Retinal pigment epithelial cell (primary cell): Measurements from ENCODE around the gene HEATR5A.
A peak's percentile ranks its signal among the peaks of the same experiment; 100 is the strongest.

Source experiments
- DNase-seq: peaks from one replicate; pipeline ENCODE4 v3.0.0-alpha.2; 2010; ENCODE audit warnings: low read depth
- H3K4me3 ChIP-seq: 2 replicates; pipeline ENCODE4 v1.5.1; 2011; ENCODE audit warnings: mild to moderate bottlenecking, low read length, control low read depth, moderate library complexity
- TF ChIP-seq, protein P1 (sequence below): conservative IDR thresholded peaks from 2 replicates; pipeline ENCODE4 v1.5.1; 2011; ENCODE audit warnings: low read depth, low read length, control low read depth, inconsistent platforms

HEATR5A gene

DNA sequence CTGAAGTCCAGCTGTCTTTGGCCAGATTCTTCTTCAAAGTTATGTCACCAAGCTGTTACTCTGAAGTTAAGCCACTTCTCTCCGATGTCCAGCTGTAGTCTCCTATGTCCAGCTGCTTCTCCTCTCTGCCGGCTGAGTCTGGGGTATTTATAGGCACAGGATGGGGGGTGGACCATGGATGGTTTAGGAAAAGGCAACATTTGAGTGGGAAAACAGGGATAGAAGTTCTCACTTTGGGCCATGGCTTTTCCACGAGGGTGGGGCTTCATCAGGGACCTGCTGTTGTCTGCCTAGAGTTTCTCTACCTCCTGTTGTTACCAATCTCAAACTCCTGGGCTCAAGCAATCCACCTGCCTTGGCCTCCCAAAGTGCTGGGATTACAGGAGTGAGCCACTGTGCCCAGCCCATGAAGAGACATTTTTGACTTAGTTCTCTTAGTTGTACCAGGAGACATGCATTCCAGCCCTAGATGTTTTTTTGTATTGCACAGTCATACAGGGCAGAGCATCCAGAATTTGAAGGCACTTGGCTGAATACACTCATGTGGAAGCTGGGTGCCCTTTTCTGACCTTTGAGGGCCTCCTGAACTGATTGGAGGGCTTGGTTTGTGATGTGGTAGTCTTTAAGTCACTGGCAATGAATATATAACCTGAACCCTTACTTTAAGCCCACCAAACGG, 132.9 kb downstream of the HEATR5A start:
- TF ChIP-seq, protein P1, sequence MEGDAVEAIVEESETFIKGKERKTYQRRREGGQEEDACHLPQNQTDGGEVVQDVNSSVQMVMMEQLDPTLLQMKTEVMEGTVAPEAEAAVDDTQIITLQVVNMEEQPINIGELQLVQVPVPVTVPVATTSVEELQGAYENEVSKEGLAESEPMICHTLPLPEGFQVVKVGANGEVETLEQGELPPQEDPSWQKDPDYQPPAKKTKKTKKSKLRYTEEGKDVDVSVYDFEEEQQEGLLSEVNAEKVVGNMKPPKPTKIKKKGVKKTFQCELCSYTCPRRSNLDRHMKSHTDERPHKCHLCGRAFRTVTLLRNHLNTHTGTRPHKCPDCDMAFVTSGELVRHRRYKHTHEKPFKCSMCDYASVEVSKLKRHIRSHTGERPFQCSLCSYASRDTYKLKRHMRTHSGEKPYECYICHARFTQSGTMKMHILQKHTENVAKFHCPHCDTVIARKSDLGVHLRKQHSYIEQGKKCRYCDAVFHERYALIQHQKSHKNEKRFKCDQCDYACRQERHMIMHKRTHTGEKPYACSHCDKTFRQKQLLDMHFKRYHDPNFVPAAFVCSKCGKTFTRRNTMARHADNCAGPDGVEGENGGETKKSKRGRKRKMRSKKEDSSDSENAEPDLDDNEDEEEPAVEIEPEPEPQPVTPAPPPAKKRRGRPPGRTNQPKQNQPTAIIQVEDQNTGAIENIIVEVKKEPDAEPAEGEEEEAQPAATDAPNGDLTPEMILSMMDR: no peak
- no peak overlapping the region for H3K4me3 ChIP-seq
- DNase-seq: no peak

DNA sequence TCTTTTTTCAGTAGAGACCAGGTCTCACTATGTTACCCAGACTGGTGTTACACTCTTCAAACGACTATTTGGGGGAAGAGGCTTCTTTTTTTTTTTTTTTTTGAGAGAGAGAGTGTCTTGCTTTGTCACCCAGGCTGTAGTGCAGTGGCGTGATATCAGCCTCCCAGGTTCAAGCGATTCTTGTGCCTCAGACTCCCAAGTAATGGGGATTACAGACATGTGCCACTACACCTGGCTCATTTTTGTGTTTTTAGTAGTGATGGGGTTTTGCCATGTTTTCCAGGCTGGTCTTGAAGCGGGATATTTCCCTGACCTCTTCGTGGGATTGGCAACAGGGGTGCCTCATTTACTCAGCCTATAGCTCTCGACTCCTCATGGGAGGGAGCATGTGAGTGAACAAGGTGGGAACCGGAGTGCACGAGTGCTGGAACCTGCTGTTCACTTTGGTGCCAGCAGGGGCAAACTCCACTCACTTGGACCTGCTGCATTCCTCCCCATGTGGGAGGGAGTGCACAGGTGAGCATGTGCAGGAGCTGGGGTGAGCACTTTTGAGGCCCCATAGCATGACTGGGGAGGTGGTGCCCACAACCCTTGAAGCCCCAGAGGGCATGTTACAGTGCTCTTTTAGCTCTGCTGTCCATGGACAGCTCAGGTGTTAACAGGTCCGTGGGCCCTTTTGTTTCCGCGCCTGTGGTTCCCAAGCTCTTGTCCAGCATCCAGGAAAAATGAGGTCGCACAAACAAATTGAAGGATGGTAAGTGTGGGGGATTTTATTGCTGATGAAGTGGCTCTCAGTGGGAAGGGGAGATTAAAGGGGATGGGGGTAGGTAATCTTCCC, 133.7 kb downstream of the HEATR5A start:
- TF ChIP-seq, protein P1: peak; percentile 30
- H3K4me3 ChIP-seq: no peak overlapping the region
- no peak for DNase-seq

DNA sequence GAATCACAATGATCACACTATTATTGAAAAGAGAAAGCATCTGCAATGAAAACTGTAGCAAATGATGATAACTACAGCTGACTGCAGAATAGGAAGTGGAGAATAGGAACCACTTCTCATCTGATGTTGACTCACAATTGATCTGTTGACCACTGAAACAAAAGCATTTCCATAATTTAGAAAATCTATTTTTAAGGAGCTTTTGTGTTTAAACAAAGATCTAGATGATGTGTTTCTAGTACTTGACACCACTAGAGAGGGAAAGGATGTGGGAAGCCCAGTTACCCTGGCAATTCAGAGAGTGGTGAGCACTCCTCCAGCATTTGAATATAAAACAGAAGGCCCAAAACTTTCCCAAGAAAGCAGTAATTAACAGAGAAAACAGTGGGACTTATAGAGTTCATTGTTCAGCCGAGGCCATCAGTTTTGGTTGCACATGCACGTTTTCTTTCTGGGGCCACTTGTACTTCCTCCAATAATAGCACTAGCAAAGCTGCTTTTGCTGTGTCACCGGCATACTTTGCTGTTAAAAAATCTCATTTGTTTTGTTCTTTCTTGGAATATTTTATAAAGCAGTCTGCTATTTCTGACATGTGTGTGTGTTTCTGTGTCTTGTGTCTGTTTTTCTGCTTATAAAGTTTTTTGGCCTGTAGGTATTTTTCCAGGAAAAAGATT, 136.6 kb downstream of the HEATR5A start:
- TF ChIP-seq, protein P1: no peak
- DNase-seq: peak; percentile 12
- no peak overlapping the region for H3K4me3 ChIP-seq

DNA sequence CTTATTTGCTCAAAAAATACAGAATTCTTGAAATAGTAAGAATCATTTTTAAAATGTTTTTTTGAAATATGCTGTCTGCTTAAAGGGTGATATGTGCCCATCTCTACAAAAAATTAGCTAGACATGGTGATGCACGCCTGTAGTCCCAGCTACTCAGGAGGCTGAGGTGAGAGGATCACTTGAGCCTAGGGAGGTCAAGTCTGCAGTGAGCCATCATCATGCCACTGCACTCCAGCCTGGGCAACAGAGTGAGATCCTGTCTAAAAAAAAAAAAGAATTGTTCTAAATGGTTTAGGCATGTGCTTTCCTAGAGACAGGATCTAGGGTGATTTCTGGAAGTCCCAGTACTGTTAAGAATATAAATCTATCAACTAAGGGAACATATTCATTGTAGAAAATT, 137.2 kb downstream of the HEATR5A start:
- DNase-seq: no peak
- H3K4me3 ChIP-seq: no peak overlapping the region
- TF ChIP-seq, protein P1: no peak

DNA sequence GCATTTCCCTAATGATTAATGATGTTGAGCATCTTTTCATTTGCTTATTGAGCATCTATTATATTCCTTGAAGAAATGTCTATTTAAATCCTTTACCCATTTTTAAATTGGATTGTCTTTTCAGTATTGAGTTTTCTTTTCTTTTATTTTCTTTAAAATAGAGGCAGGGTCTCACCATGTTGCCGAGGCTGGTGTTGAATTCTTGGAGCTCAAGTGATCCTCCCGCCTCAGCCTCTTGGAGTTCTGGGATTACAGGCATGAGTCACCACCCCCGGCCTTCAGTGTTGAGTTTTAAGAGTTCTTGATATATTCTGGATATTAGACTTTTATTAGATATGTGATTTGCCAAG, 139.5 kb downstream of the HEATR5A start:
- TF ChIP-seq, protein P1: no peak
- no peak overlapping the region for H3K4me3 ChIP-seq

DNA sequence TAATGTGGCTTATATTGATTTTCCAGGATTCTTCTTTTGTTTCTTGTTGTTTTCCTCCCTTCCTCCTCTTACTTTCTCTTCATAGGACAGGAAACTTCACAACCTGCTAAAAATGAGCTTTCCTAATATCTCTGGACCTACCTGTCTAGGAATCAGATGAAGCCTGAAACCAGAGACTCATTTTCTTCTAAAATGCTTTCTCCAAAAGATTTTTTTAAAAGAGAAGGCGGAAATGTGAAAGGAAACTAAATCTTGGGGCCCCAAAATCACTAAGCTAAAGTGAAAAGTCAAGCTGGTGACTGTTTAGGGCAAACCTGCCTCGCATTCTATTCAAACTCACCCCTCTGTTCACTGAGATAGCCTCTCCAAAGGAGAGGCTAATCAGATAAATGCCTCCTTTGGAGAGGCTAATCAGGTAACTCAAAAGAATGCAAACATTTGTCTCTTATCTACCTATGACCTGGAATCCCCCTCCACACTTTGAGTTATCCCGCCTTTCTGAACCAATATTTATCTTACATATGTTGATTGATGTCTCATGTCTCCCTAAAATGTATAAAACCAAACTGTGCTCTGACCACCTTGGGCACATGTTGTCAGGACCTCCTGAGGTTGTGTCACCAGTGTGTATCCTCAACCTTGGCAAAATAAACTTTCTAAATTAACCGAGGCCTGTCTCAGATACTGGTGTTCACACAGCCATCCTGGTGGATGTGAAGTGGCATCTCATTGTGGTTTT, 140.0 kb downstream of the HEATR5A start:
- TF ChIP-seq, protein P1: no peak
- no peak for DNase-seq
- H3K4me3 ChIP-seq: no peak overlapping the region

More for the DNA sequence above, 139.5 kb downstream of the HEATR5A start:
- no peak for DNase-seq
